Panc1 (cell line): ENCODE data around the gene TSPYL4. TPM values are rescaled to one million over a fixed set of nuclear protein-coding genes. Genes with fewer than 3 reads are reported as not detected.
A peak's percentile ranks its signal among the peaks of the same experiment; 100 is the strongest.

Experiments used
- ATAC-seq: fragments of 200-7000 bp; cut with Tn5 transposase; 2 replicates; pipeline ENCODE4 v1.9.1; 2020; ENCODE audit warnings: mild to moderate bottlenecking, moderate library complexity
- BruUV-seq: library from RNA; stranded (reverse); fragments of 400-500 nt; replicated peaks from 2 replicates; lab custom pipeline; 2021; lab: Mats Ljungman, UMichigan
- CTCF ChIA-PET: fragments of 300-600 bp; sonication (Branson Sonifier 250); formaldehyde crosslinking; loops from one replicate; lab custom pipeline; 2022; ENCODE audit warnings: antibody characterized with exemption; lab: Charles Lee
- POLR2A ChIA-PET: fragments of 300-600 bp; sonication (Branson Sonifier 250); formaldehyde crosslinking; loops from one replicate; lab custom pipeline; 2022; ENCODE audit warnings: antibody characterized with exemption; lab: Charles Lee
- DNase-seq: peaks from one replicate; pipeline ENCODE4 v3.0.0-alpha.2; 2010; ENCODE audit warnings: low read depth, low spot score
- H3K27ac ChIP-seq: 2 replicates; pipeline ENCODE4 v1.5.1; 2011; ENCODE audit warnings: mild to moderate bottlenecking, low read length, inconsistent platforms
- H3K27me3 ChIP-seq: fragments of 200-500 bp; sonication (Bioruptor generic); 2 replicates; pipeline ENCODE4 v1.6.0; 2014; ENCODE audit warnings: low read length, inconsistent platforms; ENCODE audit not compliant: control insufficient read depth, insufficient read depth
- H3K36me3 ChIP-seq: fragments of 200-500 bp; sonication (Bioruptor generic); 2 replicates; pipeline ENCODE4 v1.5.1; 2014; ENCODE audit warnings: inconsistent platforms, mild to moderate bottlenecking, low read length, moderate library complexity; ENCODE audit not compliant: control insufficient read depth, insufficient read depth
- H3K4me1 ChIP-seq: 2 replicates; pipeline ENCODE4 v1.5.1; 2011; ENCODE audit warnings: inconsistent platforms, mild to moderate bottlenecking, low read length, moderate library complexity; ENCODE audit not compliant: control insufficient read depth, insufficient read depth
- H3K4me3 ChIP-seq, 2 experiments: 2 replicates each; pipeline ENCODE4 v1.5.1; 2011 to 2012; ENCODE audit warnings: low read depth in 2 of 2, low read length in 2 of 2, mild to moderate bottlenecking in 2 of 2, inconsistent platforms in 1 of 2, moderate library complexity in 1 of 2
- H3K9me3 ChIP-seq: fragments of 200-500 bp; sonication (Bioruptor generic); 2 replicates; pipeline ENCODE4 v1.5.1; 2014; ENCODE audit warnings: low read depth, mild to moderate bottlenecking, inconsistent platforms, low read length, moderate library complexity; ENCODE audit not compliant: control insufficient read depth, insufficient read depth
- POLR2AphosphoS5 ChIP-seq: IDR thresholded peaks from 2 replicates; pipeline ENCODE4 v1.6.1; 2012; ENCODE audit warnings: mild to moderate bottlenecking, low read depth, low read length, moderate library complexity
- SIN3A ChIP-seq: IDR thresholded peaks from 2 replicates; pipeline ENCODE4 v1.6.1; 2012; ENCODE audit warnings: low read depth, mild to moderate bottlenecking, low read length, moderate library complexity, borderline replicate concordance; ENCODE audit not compliant: insufficient read depth
- TCF7L2 ChIP-seq: IDR thresholded peaks from 2 replicates; pipeline ENCODE4 v1.6.1; 2011; ENCODE audit warnings: mild to moderate bottlenecking, low read depth, low read length, inconsistent platforms
- in situ Hi-C: cut with HindIII; loops from 2 replicates; pipeline ENCODE4 v1.10.0; 2016; ENCODE audit warnings: low sequenced_read_pairs, low pct_unique_long_range_greater_than_20kb
- intact Hi-C: fragments of 100-400 bp; cut with micrococcal nuclease; formaldehyde crosslinking; loops from one replicate; pipeline ENCODE4 v1.10.0; 2022; ENCODE audit not compliant: unreplicated experiment
- total RNA-seq: library from RNA; stranded (reverse); gene quantifications from one replicate; pipeline ENCODE4 v1.2.1, GENCODE V29; 2021; ENCODE audit not compliant: unreplicated experiment
- TF ChIP-seq, protein P1 (sequence below): fragments of 450-650 bp; IDR thresholded peaks from 2 replicates; pipeline ENCODE4 v1.5.1; 2017; ENCODE audit warnings: mild to moderate bottlenecking
- TF ChIP-seq, protein P2 (sequence below), 2 experiments: IDR thresholded peaks; 2 replicates each; pipeline ENCODE4 v1.6.1; 2011 to 2012; ENCODE audit warnings: low read depth in 2 of 2, control low read depth in 1 of 2, low read length in 1 of 2, mild to moderate bottlenecking in 1 of 2, moderate library complexity in 1 of 2; ENCODE audit not compliant: insufficient read depth in 1 of 2

TSPYL4 gene
- total RNA-seq, 1 experiment from 2014 or later: 7.6 TPM

- in situ Hi-C loops: no loop called here
Measured at GRCh38 chr6:116267836-116268588, 14.1 kb upstream of the TSPYL4 start.

GRCh38 chr6:116266803-116267202, 12.9 kb upstream of the TSPYL4 start:
- Histone ChIP-seq H3K9me3 (no peaks in the 10 kb centered on the region), H3K27me3 (no peaks in the 10 kb centered on the region), H3K4me3 (no peak overlapping the region), H3K27ac (no peak overlapping the region), H3K4me1 (no peaks in the 10 kb centered on the region), H3K36me3 (no peaks in the 10 kb centered on the region)
- intact Hi-C loops: no loop called here
- no peak for DNase-seq
- BruUV-seq: no TSS peak
- CTCF ChIA-PET: no interaction called here
- TF ChIP-seq, protein P1, sequence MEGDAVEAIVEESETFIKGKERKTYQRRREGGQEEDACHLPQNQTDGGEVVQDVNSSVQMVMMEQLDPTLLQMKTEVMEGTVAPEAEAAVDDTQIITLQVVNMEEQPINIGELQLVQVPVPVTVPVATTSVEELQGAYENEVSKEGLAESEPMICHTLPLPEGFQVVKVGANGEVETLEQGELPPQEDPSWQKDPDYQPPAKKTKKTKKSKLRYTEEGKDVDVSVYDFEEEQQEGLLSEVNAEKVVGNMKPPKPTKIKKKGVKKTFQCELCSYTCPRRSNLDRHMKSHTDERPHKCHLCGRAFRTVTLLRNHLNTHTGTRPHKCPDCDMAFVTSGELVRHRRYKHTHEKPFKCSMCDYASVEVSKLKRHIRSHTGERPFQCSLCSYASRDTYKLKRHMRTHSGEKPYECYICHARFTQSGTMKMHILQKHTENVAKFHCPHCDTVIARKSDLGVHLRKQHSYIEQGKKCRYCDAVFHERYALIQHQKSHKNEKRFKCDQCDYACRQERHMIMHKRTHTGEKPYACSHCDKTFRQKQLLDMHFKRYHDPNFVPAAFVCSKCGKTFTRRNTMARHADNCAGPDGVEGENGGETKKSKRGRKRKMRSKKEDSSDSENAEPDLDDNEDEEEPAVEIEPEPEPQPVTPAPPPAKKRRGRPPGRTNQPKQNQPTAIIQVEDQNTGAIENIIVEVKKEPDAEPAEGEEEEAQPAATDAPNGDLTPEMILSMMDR: no peak
- POLR2A ChIA-PET: interaction anchor here (1.5 kb wide), 1 partner anchor 13 kb away, joined by 3 read pairs; the partner anchor contains the start of gene TSPYL1
- in situ Hi-C loops: no loop called here
- no peak for ATAC-seq

More at GRCh38 chr6:116267836-116268588, 14.1 kb upstream of the TSPYL4 start:
- H3K4me3 ChIP-seq: no peak overlapping the region
- H3K36me3 ChIP-seq: no peaks in the 10 kb centered on the region; the same call in 1 of the 2 replicates
- no peak for DNase-seq
- TF ChIP-seq POLR2AphosphoS5: no peak
- no peak for TF ChIP-seq TCF7L2
- TF ChIP-seq, protein P1: no peak
- TF ChIP-seq, protein P2, sequence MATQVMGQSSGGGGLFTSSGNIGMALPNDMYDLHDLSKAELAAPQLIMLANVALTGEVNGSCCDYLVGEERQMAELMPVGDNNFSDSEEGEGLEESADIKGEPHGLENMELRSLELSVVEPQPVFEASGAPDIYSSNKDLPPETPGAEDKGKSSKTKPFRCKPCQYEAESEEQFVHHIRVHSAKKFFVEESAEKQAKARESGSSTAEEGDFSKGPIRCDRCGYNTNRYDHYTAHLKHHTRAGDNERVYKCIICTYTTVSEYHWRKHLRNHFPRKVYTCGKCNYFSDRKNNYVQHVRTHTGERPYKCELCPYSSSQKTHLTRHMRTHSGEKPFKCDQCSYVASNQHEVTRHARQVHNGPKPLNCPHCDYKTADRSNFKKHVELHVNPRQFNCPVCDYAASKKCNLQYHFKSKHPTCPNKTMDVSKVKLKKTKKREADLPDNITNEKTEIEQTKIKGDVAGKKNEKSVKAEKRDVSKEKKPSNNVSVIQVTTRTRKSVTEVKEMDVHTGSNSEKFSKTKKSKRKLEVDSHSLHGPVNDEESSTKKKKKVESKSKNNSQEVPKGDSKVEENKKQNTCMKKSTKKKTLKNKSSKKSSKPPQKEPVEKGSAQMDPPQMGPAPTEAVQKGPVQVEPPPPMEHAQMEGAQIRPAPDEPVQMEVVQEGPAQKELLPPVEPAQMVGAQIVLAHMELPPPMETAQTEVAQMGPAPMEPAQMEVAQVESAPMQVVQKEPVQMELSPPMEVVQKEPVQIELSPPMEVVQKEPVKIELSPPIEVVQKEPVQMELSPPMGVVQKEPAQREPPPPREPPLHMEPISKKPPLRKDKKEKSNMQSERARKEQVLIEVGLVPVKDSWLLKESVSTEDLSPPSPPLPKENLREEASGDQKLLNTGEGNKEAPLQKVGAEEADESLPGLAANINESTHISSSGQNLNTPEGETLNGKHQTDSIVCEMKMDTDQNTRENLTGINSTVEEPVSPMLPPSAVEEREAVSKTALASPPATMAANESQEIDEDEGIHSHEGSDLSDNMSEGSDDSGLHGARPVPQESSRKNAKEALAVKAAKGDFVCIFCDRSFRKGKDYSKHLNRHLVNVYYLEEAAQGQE (IDR thresholded peaks at IDR 0.05; ENCODE audit: insufficient read depth in 1 of 2, low read depth in 2 of 2, low read length in 1 of 2): no peak
- TF ChIP-seq SIN3A: no peak
- intact Hi-C loops: no loop called here
- POLR2A ChIA-PET: no interaction called here
- no peaks in the 10 kb centered on the region for H3K9me3 ChIP-seq
- no TSS peak for BruUV-seq
- CTCF ChIA-PET: interaction anchor here (0.7 to 1.9 kb wide), 10 partner anchors 8 to 295 kb away, joined by 3 to 9 read pairs (median 4); partner anchors contain the start of gene TSPYL1
- H3K27me3 ChIP-seq: no peaks in the 10 kb centered on the region
- H3K4me1 ChIP-seq: no peaks in the 10 kb centered on the region
- H3K27ac ChIP-seq: no peak overlapping the region
- peak; percentile 39 for ATAC-seq
